HFFc6 (cell line): Measurements from ENCODE around the gene ZNF148. TPM values are rescaled to one million over a fixed set of nuclear protein-coding genes. Genes with fewer than 3 reads are reported as not detected.

Experiments used
- DNase-seq: peaks from one replicate; pipeline ENCODE4 v3.0.0-alpha.2; 2018
- H3K27ac Mint-ChIP-seq: 2 replicates; pipeline ENCODE4 v1.8.0; 2020; ENCODE audit warnings: mild to moderate bottlenecking, mixed read lengths
- H3K27me3 Mint-ChIP-seq: 2 replicates; pipeline ENCODE4 v1.8.0; 2021; ENCODE audit warnings: mild to moderate bottlenecking, moderate library complexity, mixed read lengths; ENCODE audit not compliant: insufficient read depth
- H3K36me3 Mint-ChIP-seq: 2 replicates; pipeline ENCODE4 v1.8.0; 2021; ENCODE audit warnings: low read depth, mixed read lengths
- H3K4me1 Mint-ChIP-seq: 2 replicates; pipeline ENCODE4 v1.8.0; 2020; ENCODE audit warnings: low read depth, mixed read lengths
- H3K4me3 Mint-ChIP-seq: 2 replicates; pipeline ENCODE4 v1.8.0; 2020; ENCODE audit warnings: mild to moderate bottlenecking, moderate library complexity, mixed read lengths
- H3K9me3 Mint-ChIP-seq: 2 replicates; pipeline ENCODE4 v1.8.0; 2020; ENCODE audit warnings: mild to moderate bottlenecking, mixed read lengths
- total RNA-seq, 6 experiments: library from RNA; stranded (reverse); fragmentation: NEBNext Ultra II Directional; extraction: Animal tissue kit (Norgen Biotek cat#: 25700); gene quantifications; 2 replicates in 1 of 6; 3 replicates in 5 of 6; pipeline ENCODE4 v1.2.3, GENCODE V29; 2021
- TF ChIP-seq, protein P1 (sequence below): fragments of 200-600 bp; sonication (generic); IDR thresholded peaks from 2 replicates; pipeline ENCODE4 v1.5.0; 2021; ENCODE audit warnings: antibody characterized with exemption, mild to moderate bottlenecking

ZNF148 gene
- total RNA-seq, 6 experiments from 2014 or later: 41.4 to 51.4 (median 47.5) TPM

DNA sequence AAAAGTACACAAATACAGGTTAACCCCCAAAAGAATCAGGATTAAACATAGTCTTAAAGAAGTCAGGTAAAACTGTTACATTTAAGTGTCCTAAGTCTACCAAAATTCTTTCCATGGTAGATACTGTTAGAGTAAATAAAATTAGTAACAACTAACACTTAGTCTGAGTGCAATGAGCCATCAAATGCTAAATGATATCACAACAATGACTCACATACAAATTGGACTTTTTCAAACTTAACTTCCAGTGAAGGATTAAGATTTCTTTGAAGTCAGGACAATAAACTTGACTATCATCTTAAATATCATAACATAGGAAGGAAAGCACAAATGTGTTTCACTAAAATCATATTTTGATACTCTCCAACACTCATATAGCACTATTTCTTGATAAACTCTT lies 43.9 kb downstream of the ZNF148 start:
- peak overlapping the region; percentile 19 for H3K27ac Mint-ChIP-seq
- peaks cover 5% of the 10 kb centered on the region for H3K9me3 Mint-ChIP-seq
- TF ChIP-seq, protein P1, sequence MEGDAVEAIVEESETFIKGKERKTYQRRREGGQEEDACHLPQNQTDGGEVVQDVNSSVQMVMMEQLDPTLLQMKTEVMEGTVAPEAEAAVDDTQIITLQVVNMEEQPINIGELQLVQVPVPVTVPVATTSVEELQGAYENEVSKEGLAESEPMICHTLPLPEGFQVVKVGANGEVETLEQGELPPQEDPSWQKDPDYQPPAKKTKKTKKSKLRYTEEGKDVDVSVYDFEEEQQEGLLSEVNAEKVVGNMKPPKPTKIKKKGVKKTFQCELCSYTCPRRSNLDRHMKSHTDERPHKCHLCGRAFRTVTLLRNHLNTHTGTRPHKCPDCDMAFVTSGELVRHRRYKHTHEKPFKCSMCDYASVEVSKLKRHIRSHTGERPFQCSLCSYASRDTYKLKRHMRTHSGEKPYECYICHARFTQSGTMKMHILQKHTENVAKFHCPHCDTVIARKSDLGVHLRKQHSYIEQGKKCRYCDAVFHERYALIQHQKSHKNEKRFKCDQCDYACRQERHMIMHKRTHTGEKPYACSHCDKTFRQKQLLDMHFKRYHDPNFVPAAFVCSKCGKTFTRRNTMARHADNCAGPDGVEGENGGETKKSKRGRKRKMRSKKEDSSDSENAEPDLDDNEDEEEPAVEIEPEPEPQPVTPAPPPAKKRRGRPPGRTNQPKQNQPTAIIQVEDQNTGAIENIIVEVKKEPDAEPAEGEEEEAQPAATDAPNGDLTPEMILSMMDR: no peak
- peaks cover 20% of the 10 kb centered on the region for H3K36me3 Mint-ChIP-seq
- H3K4me3 Mint-ChIP-seq: no peak overlapping the region; the same call in 1 of the 2 replicates
- peaks cover 43% of the 10 kb centered on the region for H3K4me1 Mint-ChIP-seq
- H3K27me3 Mint-ChIP-seq: no peaks in the 10 kb centered on the region
- no peak for DNase-seq

DNA sequence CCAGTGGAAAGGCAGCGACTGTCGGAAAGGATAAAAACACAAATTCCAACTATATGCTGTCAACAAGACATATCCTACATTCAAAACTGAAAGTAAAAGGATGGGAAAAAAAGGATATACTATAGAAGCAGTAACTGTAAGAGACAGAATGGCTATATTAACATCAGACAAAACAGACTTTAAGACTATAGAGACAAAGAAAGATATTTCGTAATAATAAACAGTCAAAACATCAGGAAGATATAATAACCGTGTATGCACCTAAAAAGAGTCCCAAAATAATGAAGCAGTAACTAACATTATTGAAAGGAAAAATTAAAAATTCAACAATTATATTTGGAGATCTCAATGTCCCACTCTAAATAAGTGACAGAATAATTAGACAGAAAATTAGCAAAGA lies 48.2 kb downstream of the ZNF148 start:
- H3K27ac Mint-ChIP-seq: no peak overlapping the region
- peaks cover 54% of the 10 kb centered on the region for H3K4me1 Mint-ChIP-seq
- peaks cover 27% of the 10 kb centered on the region for H3K36me3 Mint-ChIP-seq

GRCh38 chr3:125325746-125326145 lies 49.4 kb downstream of the ZNF148 start:
- Mint-ChIP-seq H3K27me3 (peaks cover 2% of the 10 kb centered on the region), H3K9me3 (no peaks in the 10 kb centered on the region), H3K27ac (0 out of 2 replicates have a peak overlapping the region, but pooled peaks have one; percentile 2), H3K4me3 (no peak overlapping the region), H3K4me1 (peaks cover 43% of the 10 kb centered on the region), H3K36me3 (peaks cover 22% of the 10 kb centered on the region)
- DNase-seq: no peak
- TF ChIP-seq, protein P1: no peak

More for the DNA sequence above, 48.2 kb downstream of the ZNF148 start:
- H3K27me3 Mint-ChIP-seq: peaks cover 2% of the 10 kb centered on the region
- TF ChIP-seq, protein P1: no peak
- no peak for DNase-seq
- H3K9me3 Mint-ChIP-seq: no peaks in the 10 kb centered on the region
- no peak overlapping the region for H3K4me3 Mint-ChIP-seq

DNA sequence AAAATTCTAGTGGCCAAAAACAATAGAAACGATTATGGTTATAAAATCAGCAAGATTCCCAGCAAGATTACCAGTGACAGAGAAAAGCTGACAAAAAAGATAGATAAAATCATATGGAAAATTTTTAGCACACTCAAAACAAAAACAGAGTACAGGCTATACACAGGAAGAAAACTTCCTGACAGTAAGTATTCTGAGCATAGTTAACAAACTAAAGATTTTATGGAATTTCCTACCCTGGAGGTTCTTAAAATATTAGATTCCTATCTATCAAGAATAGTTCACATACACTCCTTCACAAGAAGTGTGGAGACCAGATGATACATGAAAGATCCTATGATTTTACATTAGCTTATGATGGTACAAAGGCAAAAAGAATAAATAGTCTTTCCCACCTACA lies 50.8 kb downstream of the ZNF148 start:
- H3K27ac Mint-ChIP-seq: peak overlapping the region; percentile 64
- TF ChIP-seq, protein P1: no peak
- H3K9me3 Mint-ChIP-seq: no peaks in the 10 kb centered on the region
- DNase-seq: no peak
- H3K36me3 Mint-ChIP-seq: peaks cover 17% of the 10 kb centered on the region
- no peak overlapping the region for H3K4me3 Mint-ChIP-seq
- peaks cover 2% of the 10 kb centered on the region for H3K27me3 Mint-ChIP-seq
- peaks cover 43% of the 10 kb centered on the region for H3K4me1 Mint-ChIP-seq

- peaks cover 17% of the 10 kb centered on the region for H3K36me3 Mint-ChIP-seq
- TF ChIP-seq, protein P1: no peak
- DNase-seq: no peak
- H3K27me3 Mint-ChIP-seq: peaks cover 2% of the 10 kb centered on the region
- no peak overlapping the region; the same call in 1 of the 2 replicates for H3K27ac Mint-ChIP-seq
- no peak overlapping the region for H3K4me3 Mint-ChIP-seq
- H3K4me1 Mint-ChIP-seq: peaks cover 52% of the 10 kb centered on the region
- no peaks in the 10 kb centered on the region for H3K9me3 Mint-ChIP-seq
Measured at GRCh38 chr3:125322917-125323316, 52.2 kb downstream of the ZNF148 start.

DNA sequence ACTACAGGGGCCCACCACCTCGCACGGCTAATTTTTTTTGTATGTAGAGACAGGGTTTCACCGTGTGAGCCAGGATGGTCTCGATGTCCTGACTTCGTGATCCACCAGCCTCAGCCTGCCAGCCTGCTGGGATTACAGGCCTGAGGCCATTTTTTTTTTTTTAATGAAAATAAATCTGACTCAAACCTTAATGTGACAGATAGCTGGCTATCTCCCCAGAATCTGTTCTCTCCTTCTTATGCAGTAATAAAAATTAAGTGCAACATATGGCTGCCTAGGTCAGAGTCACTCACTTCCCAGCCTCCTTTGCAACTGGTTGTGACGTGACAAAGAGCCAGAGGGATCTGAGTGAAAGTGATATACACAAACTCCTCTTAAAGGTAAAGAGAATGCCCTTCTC lies 53.0 kb downstream of the ZNF148 start:
- Mint-ChIP-seq H3K27ac (peak overlapping the region; percentile 50), H3K4me3 (no peak overlapping the region), H3K27me3 (peaks cover 2% of the 10 kb centered on the region)

More for the DNA sequence above, 53.0 kb downstream of the ZNF148 start:
- peak; percentile 55 for DNase-seq
- Mint-ChIP-seq H3K9me3 (no peaks in the 10 kb centered on the region), H3K36me3 (peaks cover 19% of the 10 kb centered on the region), H3K4me1 (peaks cover 57% of the 10 kb centered on the region)
- TF ChIP-seq, protein P1: no peak
